Caco-2 (cell line): ENCODE measurements around the gene PDYN. TPM values are rescaled to one million over a fixed set of nuclear protein-coding genes. Genes with fewer than 3 reads are reported as not detected.
A peak's percentile ranks its signal among the peaks of the same experiment; 100 is the strongest.

ENCODE experiments used
- BruUV-seq: library from RNA; stranded (reverse); fragments of 400-500 nt; replicated peaks from 2 replicates; lab custom pipeline; 2021; lab: Mats Ljungman, UMichigan
- CTCF ChIA-PET: fragments of 300-600 bp; sonication (Branson Sonifier 250); formaldehyde crosslinking; loops from one replicate; lab custom pipeline; 2022; ENCODE audit warnings: antibody characterized with exemption; lab: Charles Lee
- POLR2A ChIA-PET: fragments of 300-600 bp; sonication (Branson Sonifier 250); formaldehyde crosslinking; loops from one replicate; lab custom pipeline; 2022; ENCODE audit warnings: antibody characterized with exemption; lab: Charles Lee
- DNase-seq, 2 experiments: peaks; one replicate each; pipeline versions ENCODE4 v3.0.0 to v3.0.0-alpha.2; 2020 to 2022
- H3K27me3 ChIP-seq: replicated peaks from 2 replicates; pipeline ENCODE4 v1.6.0; 2011; ENCODE audit warnings: low read length; ENCODE audit not compliant: control insufficient read depth, insufficient read depth
- H3K36me3 ChIP-seq: 2 replicates; pipeline ENCODE4 v1.5.1; 2011; ENCODE audit warnings: low read length; ENCODE audit not compliant: control insufficient read depth, insufficient read depth
- H3K4me1 ChIP-seq: fragments of 250-450 bp; sonication (Bioruptor Pico); 2 replicates; pipeline ENCODE4 v1.5.1; 2020; ENCODE audit warnings: mild to moderate bottlenecking
- H3K4me3 ChIP-seq: 2 replicates; pipeline ENCODE4 v1.5.1; 2011; ENCODE audit warnings: low read depth, mild to moderate bottlenecking, control low read depth, low read length
- H3K9me3 ChIP-seq: fragments of 250-450 bp; sonication (Bioruptor Pico); 2 replicates; pipeline ENCODE4 v1.5.1; 2020; ENCODE audit warnings: mild to moderate bottlenecking, moderate library complexity
- H3K27ac Mint-ChIP-seq: one replicate; pipeline ENCODE4 v1.8.0; 2022; ENCODE audit warnings: mixed read lengths; ENCODE audit not compliant: unreplicated experiment
- H3K27me3 Mint-ChIP-seq: one replicate; pipeline ENCODE4 v1.8.0; 2022; ENCODE audit warnings: mixed read lengths; ENCODE audit not compliant: insufficient read depth, unreplicated experiment
- H3K36me3 Mint-ChIP-seq: one replicate; pipeline ENCODE4 v1.8.0; 2022; ENCODE audit warnings: mild to moderate bottlenecking, mixed read lengths; ENCODE audit not compliant: insufficient read depth, unreplicated experiment
- H3K4me1 Mint-ChIP-seq: one replicate; pipeline ENCODE4 v1.8.0; 2022; ENCODE audit warnings: low read depth, mixed read lengths; ENCODE audit not compliant: unreplicated experiment
- H3K4me3 Mint-ChIP-seq: one replicate; pipeline ENCODE4 v1.8.0; 2022; ENCODE audit warnings: mild to moderate bottlenecking, moderate library complexity, mixed read lengths; ENCODE audit not compliant: unreplicated experiment
- H3K9me3 Mint-ChIP-seq: one replicate; pipeline ENCODE4 v1.8.0; 2022; ENCODE audit warnings: mixed read lengths; ENCODE audit not compliant: unreplicated experiment
- CTCF ChIP-seq, 2 experiments: fragments of 200-600 bp in 1 of 2; IDR thresholded peaks; 1 replicate in 1 of 2; 2 replicates in 1 of 2; pipeline versions ENCODE4 v1.5.1 to v1.8.0; 2011 to 2022; ENCODE audit warnings: antibody characterized with exemption in 1 of 2, control low read depth in 1 of 2, inconsistent platforms in 1 of 2, low read depth in 1 of 2, low read length in 1 of 2, mild to moderate bottlenecking in 1 of 2, moderate library complexity in 1 of 2; ENCODE audit not compliant: insufficient read depth in 1 of 2, severe bottlenecking in 1 of 2, unreplicated experiment in 1 of 2
- intact Hi-C: fragments of 100-400 bp; cut with micrococcal nuclease; formaldehyde crosslinking; loops from one replicate; pipeline ENCODE4 v1.10.0; 2022; ENCODE audit not compliant: unreplicated experiment
- total RNA-seq: library from RNA; stranded (reverse); gene quantifications from 2 replicates; pipeline ENCODE4 v1.2.3, GENCODE V29; 2022

Gene PDYN
- total RNA-seq, 1 experiment from 2014 or later = not detected

GRCh38 chr20:2005831-2006426 lies 12.1 kb upstream of the PDYN start:
- Histone ChIP-seq H3K27me3 (no peaks in the 10 kb centered on the region), H3K9me3 (no peaks in the 10 kb centered on the region), H3K36me3 (no peaks in the 10 kb centered on the region), H3K4me3 (no peak overlapping the region), H3K4me1 (no peaks in the 10 kb centered on the region)
- Mint-ChIP-seq H3K4me3 (no peak overlapping the region), H3K4me1 (no peaks in the 10 kb centered on the region), H3K27ac (no peak overlapping the region), H3K36me3 (no peaks in the 10 kb centered on the region), H3K27me3 (peaks cover 12% of the 10 kb centered on the region), H3K9me3 (no peaks in the 10 kb centered on the region)
- intact Hi-C loops = loop anchor here (1.0 to 2.0 kb wide), 2 partner anchors 87 to 166 kb away; no protein-coding TSS in a partner anchor
- ChIA-PET POLR2A (no interaction called here), CTCF (interaction anchor here (0.6 to 1.3 kb wide), 3 partner anchors 19 to 167 kb away, joined by 3 to 4 read pairs (median 3); no protein-coding TSS in a partner anchor)
- peak; percentile 75 to 89 for DNase-seq
- BruUV-seq = no TSS peak
- TF ChIP-seq CTCF (IDR thresholded peaks at IDR 0.05; ENCODE audit: insufficient read depth in 1 of 2, low read depth in 1 of 2, low read length in 1 of 2, severe bottlenecking in 1 of 2, unreplicated experiment in 1 of 2) = no peak

- no peaks in the 10 kb centered on the region for H3K4me1 Mint-ChIP-seq
- TF ChIP-seq CTCF (IDR thresholded peaks at IDR 0.05; ENCODE audit: insufficient read depth in 1 of 2, low read depth in 1 of 2, low read length in 1 of 2, severe bottlenecking in 1 of 2, unreplicated experiment in 1 of 2) = no peak
- no peaks in the 10 kb centered on the region for H3K36me3 ChIP-seq
- H3K9me3 ChIP-seq = no peaks in the 10 kb centered on the region
- CTCF ChIA-PET = interaction anchor here (0.6 kb wide), 1 partner anchor 40 kb away, joined by 4 read pairs; no protein-coding TSS in a partner anchor
- no peaks in the 10 kb centered on the region for H3K36me3 Mint-ChIP-seq
- H3K27me3 ChIP-seq = no peaks in the 10 kb centered on the region
- no peak overlapping the region for H3K4me3 ChIP-seq
- intact Hi-C loops = no loop called here
- no peak overlapping the region for H3K4me3 Mint-ChIP-seq
- H3K27ac Mint-ChIP-seq = no peak overlapping the region
- no peaks in the 10 kb centered on the region for H3K4me1 ChIP-seq
- POLR2A ChIA-PET = no interaction called here
- no TSS peak for BruUV-seq
- H3K9me3 Mint-ChIP-seq = no peaks in the 10 kb centered on the region
- no peak for DNase-seq
- peaks cover 10% of the 10 kb centered on the region for H3K27me3 Mint-ChIP-seq
Observed at GRCh38 chr20:2005359-2005758, 11.5 kb upstream of the PDYN start.

- Mint-ChIP-seq H3K9me3 (no peaks in the 10 kb centered on the region), H3K36me3 (no peaks in the 10 kb centered on the region), H3K27me3 (peaks cover 3% of the 10 kb centered on the region), H3K27ac (no peak overlapping the region), H3K4me3 (no peak overlapping the region), H3K4me1 (peaks cover under 1% of the 10 kb centered on the region)
- CTCF ChIA-PET = no interaction called here
- Histone ChIP-seq H3K27me3 (no peaks in the 10 kb centered on the region), H3K4me1 (no peaks in the 10 kb centered on the region), H3K36me3 (no peaks in the 10 kb centered on the region), H3K9me3 (no peaks in the 10 kb centered on the region), H3K4me3 (no peak overlapping the region)
- no TSS peak for BruUV-seq
- POLR2A ChIA-PET = no interaction called here
- no peak for DNase-seq
- intact Hi-C loops = no loop called here
- no peak for TF ChIP-seq CTCF (IDR thresholded peaks at IDR 0.05; ENCODE audit: insufficient read depth in 1 of 2, low read depth in 1 of 2, low read length in 1 of 2, severe bottlenecking in 1 of 2, unreplicated experiment in 1 of 2)
Observed at GRCh38 chr20:2004171-2004570, 10.3 kb upstream of the PDYN start.
